Stimulated activated CD8-positive, alpha-beta memory T cell treated with anti-CD3 and anti-CD28 coated beads, Interleukin-15, amount 100 ng/mL, for 24 hours (primary cell): ENCODE measurements around the gene MAN1B1.
A peak's percentile ranks its signal among the peaks of the same experiment; 100 is the strongest.
"Not testable (repeated sequence)": the region's sequence is repeated elsewhere in the genome, so short reads cannot be mapped to it uniquely, and the experiment has no call there.

Source experiments
- DNase-seq: peaks from one replicate; pipeline ENCODE4 v3.0.0-alpha.2; 2020; ENCODE audit warnings: low read depth

Gene MAN1B1

DNA sequence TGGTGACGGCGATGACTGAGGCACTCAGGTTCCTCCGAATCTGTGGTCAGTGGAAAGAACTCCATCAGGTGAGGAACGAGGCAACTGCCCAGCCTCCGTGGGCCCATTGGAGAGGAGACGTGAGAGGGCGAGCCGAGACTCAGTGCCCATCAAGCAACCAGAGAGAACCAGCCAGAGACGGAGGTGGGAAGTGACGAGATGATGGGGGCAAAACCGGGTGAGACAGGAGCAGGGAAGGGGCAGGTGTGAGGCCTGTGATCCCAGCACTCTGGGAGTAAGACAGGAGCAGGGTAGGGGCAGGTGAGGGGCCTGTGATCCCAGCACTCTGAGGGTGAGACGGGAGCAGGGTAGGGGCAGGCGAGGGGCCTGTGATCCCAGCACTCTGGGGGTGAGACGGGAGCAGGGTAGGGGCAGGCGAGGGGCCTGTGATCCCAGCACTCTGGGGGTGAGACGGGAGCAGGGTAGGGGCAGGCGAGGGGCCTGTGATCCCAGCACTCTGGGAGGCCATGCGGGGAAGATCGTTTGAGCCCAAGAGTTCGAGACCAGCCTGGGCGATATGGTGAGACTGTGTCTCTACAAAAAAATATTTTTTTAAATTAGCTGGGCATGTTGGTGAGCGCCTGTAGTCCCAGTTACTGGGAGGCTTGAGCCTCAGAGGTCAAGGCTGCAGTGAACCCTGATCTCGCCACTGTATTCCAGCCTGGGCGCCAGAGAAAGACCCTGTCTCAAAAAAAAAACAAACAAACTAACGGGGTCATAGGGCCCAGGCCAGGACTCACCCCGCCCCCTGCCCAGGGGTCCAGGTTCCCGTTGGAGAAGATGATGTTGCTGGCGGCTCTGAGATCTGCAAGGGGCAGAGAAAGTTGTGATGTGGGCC, 24.4 kb downstream of the MAN1B1 start:
- no peak for DNase-seq

DNA sequence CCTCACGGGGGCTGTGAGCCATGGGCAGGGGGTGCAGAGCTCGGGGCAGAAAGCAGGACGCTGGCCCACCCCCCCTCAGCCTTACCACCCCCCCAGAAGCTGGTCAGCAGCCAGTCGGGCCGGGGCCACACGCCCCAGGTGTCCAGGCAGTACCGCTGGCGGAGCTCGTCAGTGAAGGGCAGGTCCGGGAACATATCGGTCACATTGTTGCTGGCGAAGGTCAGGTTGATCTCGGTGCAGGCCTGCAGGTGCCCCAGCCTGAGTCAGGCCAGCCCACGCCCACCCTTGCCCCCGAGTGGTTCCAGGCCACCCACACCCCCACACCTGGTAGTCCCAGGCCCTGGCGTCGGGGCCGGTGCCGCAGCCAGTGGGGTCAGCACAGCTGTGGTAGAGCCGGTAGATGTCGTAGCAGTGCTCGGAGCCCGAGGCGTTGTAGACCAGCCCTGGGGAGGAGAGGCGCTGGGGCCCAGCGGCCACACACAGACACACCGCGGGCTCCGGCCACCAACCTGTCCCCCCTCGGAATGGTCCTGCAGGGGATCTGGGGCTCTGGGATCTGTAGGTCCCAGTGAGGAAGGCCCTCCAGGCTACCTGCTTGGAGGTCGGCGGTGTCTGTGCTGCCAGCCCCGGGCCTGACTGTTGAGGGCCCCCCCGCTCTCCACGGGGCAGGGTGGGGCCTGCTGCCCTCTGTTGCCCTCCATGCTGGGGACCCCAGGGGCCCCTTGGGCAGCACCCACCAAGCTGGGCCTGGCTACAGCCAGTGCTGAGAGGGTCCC, 25.2 kb downstream of the MAN1B1 start:
- DNase-seq, result no peak

DNA sequence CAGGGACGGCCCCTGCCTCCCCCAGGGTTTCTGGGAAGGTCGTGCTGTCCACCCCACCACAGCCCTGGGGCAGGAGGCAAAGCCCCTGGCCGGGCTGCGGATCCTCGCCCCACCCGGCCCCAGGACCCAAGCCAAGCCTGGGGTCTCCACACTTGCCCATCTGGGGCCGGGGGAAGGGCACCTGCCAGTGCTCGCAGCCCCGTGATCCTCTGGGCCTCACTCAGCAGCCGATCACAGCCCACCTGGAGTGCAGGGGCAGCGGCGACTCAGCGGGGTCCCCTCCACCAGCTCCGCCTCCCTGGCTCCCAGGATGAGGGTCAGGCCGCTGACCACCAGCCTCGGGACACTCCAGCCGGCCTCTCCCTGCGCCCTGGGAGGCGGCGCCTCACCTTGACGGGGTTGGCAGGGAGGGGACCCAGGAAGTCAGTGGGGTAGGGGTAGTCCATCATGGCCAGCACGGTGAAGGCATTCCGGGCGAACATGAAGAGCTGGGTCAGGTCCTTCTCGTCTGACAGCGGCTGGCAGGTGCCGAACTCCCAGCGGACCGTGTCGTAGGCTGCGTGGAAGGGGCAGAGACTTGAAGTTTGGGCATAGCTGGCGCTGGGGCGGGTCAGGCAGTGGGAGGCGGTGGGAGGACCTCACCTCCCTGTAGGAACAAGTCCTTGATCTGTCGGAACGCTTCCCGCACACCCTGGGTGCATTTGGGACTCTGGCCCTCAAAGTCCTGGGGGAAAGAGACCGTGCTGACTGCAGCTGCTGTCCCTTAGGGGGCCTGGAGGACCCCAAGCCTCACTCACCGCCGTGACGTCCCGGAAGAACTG, 26.0 kb downstream of the MAN1B1 start:
- DNase-seq, result no peak

DNA sequence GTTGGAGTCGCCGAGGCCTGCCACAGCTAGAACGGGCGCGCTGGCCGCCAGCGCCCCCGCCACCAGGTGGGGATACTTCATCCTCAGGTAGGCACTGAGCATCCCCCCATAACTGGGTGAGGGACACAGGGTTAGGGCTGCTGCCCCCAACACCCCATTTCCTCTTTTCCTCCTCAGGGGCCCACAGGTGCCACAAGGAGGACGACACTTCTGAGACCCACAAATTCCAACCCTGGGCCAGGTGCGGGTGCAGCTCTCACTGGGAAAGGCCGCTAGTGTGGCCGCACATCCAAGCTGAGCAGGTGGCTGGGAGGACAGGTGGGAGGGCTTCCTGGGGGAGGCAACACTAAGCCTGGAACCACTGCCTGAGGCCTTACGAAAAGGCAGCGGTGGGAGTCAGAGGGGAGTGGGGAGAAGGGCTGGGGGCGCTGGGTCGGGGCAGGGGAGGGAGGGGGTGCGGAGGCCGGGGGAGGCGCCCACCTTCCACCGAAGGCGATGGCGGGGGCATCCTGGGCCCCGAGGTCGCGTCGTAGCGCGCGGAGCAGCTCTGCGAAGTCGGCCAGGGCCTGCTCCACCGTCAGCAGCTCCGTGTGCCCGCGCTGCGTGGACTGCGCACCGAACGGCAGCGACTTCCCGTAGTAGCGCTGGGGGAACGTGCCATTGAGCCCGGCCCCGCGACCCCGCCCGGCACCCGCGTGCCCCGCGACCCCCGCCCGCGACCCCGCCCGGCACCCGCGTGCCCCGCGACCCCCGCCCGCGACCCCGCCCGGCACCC, 26.8 kb downstream of the MAN1B1 start:
- DNase-seq, result no peak

DNA sequence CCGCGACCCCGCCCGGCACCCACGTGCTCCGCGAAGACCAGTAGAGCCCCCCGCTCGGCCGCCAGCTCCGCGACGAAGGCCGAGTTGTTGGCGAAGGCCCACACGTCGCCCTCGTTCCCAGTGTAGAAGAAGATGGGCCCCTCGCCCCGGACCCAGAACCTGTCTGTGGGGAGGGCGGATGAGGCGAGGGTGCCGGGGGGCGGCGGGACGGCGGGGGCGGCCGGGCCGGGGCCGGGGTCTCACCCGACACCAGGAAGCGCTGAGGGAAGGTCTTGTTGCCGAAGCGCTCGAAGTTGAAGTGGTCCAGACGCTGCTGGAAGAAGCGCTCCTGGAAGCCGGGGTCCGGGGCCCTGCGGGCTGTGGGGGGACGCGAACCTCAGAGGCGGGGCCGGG, 27.4 kb downstream of the MAN1B1 start:
- DNase-seq, result no peak

DNA sequence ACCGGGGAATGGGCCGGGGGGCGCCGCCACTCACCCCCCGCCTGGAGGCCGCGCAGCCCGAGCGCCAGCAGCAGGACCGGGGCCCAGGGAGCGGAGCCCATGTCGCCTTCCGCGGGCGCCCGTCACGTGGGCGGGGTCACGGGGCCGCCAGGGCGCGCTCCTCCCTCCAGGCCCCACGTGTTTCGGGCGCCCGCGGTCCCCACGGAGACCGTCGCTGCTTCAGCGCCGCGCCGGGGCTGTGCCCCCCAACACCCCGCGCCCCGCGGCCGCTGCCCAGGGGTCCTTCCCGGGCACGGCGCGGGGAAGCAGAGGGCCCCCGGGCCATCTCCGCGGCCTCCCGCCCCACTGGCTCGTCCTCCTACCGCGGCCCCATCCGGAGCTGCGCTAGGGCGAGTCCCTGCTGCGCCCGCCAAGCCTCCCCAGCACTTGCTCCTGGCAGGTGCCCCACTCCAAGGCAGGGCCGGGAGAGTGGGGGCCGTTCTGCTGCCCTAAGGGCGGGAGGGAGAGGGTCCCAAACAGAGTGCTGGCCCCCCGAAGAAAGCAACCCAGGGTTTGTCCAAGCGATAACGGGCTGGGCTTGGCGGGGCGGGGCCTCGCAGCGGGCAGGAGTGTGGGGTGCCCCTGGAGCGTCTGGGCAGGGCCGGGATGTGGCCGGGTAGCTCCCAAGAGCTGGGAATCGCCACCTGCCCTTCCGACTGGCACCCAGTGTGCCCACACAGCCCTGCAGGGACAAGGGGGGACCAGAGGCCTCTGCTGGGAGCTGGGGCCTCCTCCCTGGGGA, 28.0 kb downstream of the MAN1B1 start, which contains the start of gene DPP7:
Gene DPP7 (minus strand): TSS at position 121 of the 781 bp plus-strand sequence. CDS start 20 bp downstream, at position 101.
- peak; percentile 63 for DNase-seq

DNA sequence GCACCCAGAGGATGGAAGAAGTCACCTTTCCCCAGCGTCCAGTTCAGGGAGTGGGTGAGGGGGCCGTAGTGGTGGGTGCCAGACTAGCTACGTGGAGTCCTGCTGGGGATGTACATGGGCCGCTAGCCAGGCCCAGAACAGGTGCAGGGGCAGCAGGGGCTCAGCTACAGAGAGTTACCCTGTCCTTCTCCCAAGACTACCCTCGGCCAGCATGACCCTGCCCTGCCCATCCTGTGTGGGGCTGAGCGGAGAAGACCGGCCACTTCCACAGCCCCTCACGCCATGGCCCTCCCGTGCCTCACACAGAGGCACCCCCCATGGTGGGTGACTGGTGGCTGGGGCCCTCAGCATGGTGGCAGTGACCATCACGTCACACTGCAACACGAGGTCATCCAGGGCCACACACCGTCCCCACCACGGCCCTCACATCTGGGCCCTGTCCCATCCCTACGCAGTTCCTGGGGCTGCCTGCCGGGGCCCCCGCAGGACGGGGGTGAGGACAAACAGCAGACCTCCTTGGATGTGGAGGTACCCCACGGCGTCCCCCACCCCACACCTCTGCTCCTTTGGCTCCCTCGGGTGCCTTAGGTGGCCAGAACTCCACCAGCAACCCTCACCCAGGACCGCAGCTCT, 28.7 kb downstream of the MAN1B1 start:
- no peak for DNase-seq

DNA sequence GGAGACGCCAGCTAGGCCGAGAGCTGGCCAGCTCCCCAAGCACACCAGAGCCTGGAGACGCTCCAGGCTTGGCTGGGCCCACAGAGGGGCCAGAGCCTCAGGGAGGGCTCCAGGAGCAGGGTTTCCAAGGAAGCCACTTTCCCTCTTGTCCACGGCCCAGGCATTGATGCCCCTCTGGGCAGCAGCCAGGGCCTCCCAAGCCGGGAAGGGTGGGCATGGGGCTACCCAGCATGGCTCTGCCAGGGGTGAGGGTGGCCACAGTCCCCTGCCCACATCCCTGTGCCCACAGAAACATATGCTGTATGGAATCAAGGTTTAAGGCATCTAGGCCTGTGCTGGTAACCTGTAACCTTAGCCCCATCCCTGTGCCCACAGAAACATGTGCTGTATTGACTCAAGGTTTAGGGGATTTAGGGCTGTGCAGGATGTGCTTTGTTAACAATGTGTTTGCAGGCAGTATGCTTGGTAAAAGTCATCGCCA, 29.3 kb downstream of the MAN1B1 start:
- DNase-seq, result no peak

DNA sequence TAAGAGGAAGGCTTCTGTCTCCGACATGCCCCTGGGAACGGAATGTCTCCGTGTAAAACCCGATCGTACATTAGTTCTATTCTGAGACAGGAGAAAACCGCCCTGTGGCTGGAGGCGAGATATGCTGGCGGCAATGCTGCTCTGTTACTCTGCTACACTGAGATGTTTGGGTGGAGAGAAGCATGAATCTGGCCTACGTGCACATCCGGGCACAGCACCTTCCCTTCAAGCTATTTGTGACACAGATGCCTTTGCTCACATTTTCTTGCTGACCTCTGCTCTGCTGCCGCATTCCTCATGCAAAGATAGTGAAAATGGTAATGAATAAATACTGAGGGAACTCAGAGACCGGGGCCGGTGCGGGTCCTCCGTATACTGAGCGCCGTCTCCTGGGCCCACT, 29.9 kb downstream of the MAN1B1 start:
- no peak for DNase-seq

DNA sequence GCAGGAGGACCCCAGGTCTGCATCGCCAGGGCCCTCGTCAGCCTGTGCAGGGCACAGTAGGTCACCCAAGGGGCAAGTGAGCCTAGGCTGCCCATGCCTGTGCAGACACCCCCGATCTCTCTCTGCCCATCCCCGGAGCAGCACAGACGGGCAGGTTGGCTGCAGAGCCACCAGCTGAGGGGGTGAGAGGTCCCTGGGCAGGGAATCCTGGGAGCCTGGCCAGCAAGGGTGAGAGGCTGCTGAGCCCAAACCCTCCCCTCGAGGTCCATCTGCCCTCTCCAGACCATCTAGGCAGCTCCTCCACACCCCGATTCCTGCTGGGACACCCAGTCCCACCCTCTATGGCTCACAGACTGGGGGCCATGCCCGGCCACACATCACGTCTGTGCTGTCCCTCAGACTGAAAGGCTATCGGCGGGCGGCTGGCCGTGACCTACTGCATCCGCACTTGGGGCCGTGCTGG, 30.5 kb downstream of the MAN1B1 start:
- DNase-seq, result no peak

DNA sequence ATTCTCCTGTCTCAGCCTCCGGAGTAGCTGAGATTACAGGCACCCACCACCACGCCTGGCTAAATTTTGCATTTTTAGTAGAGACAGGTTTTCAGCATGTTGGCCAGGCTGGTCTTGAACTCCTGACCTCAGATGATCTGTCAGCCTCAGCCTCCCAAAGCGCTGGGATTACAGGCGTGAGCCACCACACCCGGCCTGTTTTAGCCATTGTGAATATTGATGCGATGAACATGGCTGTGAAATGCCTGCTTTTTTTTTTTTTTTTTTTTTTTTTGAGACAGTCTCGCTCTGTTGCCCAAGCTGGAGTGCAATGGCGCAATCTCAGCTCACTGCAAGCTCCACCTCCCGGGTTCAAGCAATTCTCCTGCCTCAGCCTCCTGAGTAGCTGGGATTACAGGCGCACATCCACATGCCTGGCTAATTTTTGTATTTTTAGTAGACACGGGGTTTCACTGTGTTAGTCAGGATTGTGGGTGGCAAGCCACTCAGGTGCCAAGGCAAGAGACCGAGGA, 31.4 kb downstream of the MAN1B1 start:
- DNase-seq, result not testable (repeated sequence)

DNA sequence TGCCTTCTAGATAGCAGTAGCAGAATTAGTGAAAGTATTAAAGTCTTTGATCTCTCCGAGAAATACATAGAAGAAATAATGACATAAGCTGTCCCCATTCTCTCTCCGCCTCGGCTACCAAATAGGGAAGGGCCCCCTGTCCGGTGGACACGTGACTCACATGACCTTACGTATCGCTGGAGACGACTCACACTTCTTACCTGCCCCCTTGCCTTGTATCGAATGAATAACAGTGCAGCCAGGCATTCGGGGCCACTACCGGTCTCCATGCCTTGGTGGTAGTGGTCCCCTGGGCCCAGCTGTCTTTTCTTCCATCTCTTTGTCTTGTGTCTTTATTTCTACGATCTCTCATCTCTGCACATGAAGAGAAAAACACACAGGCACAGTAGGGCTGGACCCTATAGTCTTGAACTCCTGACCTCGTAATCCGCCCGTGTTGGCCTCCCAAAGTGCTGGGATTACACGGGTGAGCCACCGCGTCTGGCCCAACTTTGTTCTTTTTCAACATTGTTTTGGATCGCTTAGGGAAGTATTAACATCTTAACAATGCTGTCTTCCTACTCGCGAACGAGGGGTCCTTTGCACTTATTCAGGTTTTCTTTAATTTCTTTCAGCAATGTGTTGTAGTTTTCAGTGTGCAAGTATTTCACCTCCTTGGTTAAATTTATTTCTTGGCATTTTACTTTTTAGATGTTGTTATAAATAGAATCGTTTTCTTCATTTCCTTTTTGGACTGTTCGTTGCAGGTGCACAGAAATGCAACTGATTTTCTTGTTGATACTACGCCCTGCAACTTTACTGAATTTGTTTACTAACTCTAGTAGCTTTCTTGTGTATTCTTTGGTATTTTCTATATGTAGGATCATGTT, 35.4 kb downstream of the MAN1B1 start:
- DNase-seq, result not testable (repeated sequence)

DNA sequence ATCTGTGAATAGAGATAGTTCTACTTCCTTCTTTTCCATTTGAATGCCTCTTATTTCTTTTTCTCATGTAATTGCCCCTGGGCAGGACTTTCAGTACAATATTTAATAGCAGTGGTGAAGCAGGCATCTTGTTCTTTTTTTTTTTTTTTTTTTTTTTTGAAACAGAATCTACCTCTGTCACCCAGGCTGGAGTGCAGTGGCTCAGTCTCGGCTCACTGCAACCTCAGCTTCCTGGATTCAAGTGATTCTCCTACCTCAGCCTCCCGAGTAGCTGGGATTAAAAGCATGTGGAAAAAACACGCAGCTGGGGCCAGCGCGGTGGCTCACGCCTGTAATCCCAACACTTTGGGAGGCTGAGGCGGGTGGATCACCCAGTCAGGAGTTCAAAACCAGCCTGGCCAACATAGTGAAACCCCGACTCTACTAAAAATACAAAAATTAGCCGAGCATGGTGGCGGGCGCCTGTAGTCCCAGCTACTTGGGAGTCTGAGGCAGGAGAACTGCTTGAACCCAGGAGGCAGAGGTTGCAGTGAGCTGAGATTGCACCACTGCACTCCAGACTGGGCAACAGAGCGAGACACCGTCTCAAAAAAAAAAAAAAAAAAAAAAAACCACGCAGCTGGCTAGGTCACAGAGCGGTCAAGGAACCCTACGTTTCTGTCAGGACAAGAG, 36.1 kb downstream of the MAN1B1 start:
- DNase-seq, result not testable (repeated sequence)

DNA sequence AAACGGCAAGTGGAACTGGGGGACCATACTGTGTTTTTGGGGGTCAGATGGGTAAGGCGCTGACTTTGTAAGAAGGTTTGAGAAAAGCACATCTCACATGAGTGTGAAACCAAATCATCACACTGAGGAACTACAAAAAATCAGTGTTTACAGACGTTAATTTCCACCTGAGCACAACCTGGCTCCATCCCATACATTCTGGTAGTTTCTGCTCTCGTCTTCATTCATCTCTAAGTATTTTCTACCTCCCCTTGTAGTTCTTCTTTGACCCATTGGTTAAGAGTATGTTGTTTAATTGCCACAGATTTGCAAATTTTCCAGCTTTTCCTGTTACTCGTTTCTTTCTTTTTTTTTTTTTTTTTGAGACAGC, 36.7 kb downstream of the MAN1B1 start:
- DNase-seq, result no peak

DNA sequence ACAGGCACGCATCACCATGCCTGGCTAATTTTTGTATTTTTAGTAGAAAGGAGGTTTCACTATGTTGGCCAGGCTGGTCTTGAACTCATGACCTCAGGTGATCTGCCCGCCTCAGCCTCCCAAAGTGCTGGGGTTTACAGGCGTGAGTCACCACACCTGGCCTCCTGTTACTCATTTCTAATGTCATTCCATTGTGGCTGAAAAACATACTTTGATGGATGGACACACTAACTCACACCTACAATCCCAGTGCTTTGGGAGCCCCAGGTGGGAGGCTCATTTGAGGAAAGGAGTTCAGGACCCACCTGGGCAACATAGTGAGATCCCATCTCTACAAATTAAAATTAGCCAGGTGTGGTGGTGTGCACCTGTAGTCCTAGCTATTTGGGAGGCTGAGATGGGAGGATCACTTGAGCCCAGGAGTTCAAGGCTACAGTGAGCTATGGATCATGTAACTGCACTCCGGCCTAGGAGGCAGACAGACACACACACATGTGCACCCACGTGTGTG, 37.2 kb downstream of the MAN1B1 start:
- DNase-seq, result not testable (repeated sequence)

DNA sequence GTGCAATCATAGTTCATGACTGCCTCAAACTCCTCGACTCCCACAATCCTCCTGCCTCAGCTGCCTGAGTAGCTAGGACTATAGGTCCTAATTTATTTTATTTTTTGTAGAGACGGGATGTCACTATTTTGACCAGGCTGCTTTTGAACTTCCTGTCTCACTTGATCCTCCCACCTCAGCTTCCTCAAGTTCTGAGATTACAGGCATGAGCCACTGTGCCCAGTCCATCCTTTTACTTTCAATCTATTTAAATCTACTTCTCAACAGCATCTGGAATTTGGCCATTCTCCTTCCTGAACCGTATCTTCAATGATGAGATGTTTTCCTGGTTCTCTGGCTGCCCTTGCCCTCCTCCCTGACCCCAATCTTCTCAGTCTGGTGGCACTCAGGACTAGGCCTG, 40.0 kb downstream of the MAN1B1 start:
- DNase-seq, result no peak

DNA sequence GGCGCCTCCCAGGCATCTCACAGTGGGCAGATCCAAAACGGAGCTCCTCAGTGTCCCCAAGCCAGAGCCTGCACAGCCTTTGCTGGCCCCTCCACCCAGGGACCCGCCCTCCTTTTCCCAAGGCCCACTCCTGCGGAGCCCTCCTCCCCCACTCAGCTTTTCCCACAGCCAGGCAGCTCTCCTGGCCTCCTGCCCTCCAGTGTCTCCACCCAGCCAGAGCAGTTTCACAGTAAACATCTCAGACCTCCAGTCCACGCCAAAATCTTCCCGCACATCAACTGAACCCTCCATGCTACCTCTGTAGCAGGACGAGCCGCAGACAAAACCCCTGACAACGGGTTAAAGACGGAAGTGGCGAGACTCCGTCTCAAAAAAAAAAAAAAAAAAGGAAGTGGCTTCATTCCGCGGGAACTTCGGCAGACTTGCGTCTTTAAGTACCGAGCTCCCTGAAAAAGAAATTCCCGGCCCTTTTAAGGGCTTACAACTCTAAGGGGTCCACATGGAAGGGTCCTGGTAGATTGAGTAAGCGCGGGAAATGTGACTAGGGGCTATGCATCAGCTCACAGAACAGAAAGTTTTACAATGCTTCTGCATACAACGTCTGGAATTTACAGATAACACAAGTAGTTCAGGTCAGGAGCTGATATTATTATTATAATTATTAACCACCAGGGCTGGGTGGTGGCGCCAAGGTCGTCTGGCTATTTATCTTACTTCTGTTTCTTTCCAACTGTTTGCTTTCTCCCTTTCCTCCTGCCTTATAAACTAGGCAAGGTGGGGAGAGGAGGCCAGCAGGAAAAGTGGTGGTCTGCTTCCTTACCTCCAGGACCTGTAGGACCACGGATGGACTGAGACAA, 40.7 kb downstream of the MAN1B1 start:
- no peak for DNase-seq
